K562 (cell line): ENCODE results near the gene UPF2. TPM values are rescaled to one million over a fixed set of nuclear protein-coding genes. Genes with fewer than 3 reads are reported as not detected.

ENCODE experiments used
- ASH1L ChIP-seq: fragments of 450-650 bp; IDR thresholded peaks from 2 replicates; pipeline ENCODE4 v1.6.1; 2018; ENCODE audit warnings: borderline replicate concordance, mild to moderate bottlenecking, low read depth; ENCODE audit not compliant: partially characterized antibody
- CCNT2 ChIP-seq: IDR thresholded peaks from 2 replicates; pipeline ENCODE4 v1.6.1; 2011; ENCODE audit warnings: borderline replicate concordance, low read depth, mild to moderate bottlenecking, moderate library complexity, mixed read lengths, low read length; ENCODE audit not compliant: insufficient read length; ENCODE audit errors: extremely low read depth
- DMBX1 ChIP-seq: fragments of 250-450 bp; sonication (Bioruptor Pico); IDR thresholded peaks from 2 replicates; pipeline ENCODE4 v1.8.0; 2022; ENCODE audit warnings: inconsistent platforms, mild to moderate bottlenecking, moderate library complexity, borderline replicate concordance
- FOXK2 ChIP-seq, 2 experiments: fragments of 450-650 bp; IDR thresholded peaks in 1 of 2; conservative IDR thresholded peaks in 1 of 2; 2 replicates each; pipeline ENCODE4 v1.6.1; 2016; ENCODE audit warnings: low read depth in 2 of 2, mild to moderate bottlenecking in 1 of 2
- KLF16 ChIP-seq: IDR thresholded peaks from 2 replicates; pipeline ENCODE4 v1.6.1; 2016; ENCODE audit warnings: antibody characterized with exemption
- MTA2 ChIP-seq: fragments of 450-650 bp; IDR thresholded peaks from 2 replicates; pipeline ENCODE4 v1.6.1; 2016; ENCODE audit warnings: low read depth
- MTA3 ChIP-seq: fragments of 450-650 bp; formaldehyde crosslinking; IDR thresholded peaks from 2 replicates; pipeline ENCODE4 v1.6.1; 2017; ENCODE audit warnings: mild to moderate bottlenecking, borderline replicate concordance
- NCOR1 ChIP-seq: fragments of 450-650 bp; IDR thresholded peaks from 2 replicates; pipeline ENCODE4 v1.6.1; 2016; ENCODE audit warnings: mild to moderate bottlenecking, moderate library complexity
- POLR2AphosphoS5 ChIP-seq: IDR thresholded peaks from 2 replicates; pipeline ENCODE4 v1.6.1; 2011; ENCODE audit warnings: mild to moderate bottlenecking, low read depth, low read length, moderate library complexity; ENCODE audit not compliant: control insufficient read depth, insufficient read depth
- RBM39 ChIP-seq: fragments of 200-400 bp; formaldehyde crosslinking; optimal IDR thresholded peaks from 2 replicates; pipeline ENCODE3; 2018; ENCODE audit warnings: low read depth, low read length
- TAF9B ChIP-seq: fragments of 450-650 bp; IDR thresholded peaks from 2 replicates; pipeline ENCODE4 v1.6.1; 2018; ENCODE audit warnings: mild to moderate bottlenecking; ENCODE audit not compliant: partially characterized antibody
- ZEB2 ChIP-seq: fragments of 450-650 bp; IDR thresholded peaks from 2 replicates; pipeline ENCODE4 v1.6.1; 2016
- polyA plus RNA-seq, 8 experiments: library from polyadenylated mRNA; depleted of rRNA in 4 of 8; stranded (reverse) in 5 of 8; unstranded in 3 of 8; fragments of >200 nt; fragmentation: Nextera tagmentation in 2 of 8; fragmentation: Illumina TruSeq in 1 of 8; extraction: Ambion mirVana in 2 of 8; extraction: Trizol in 1 of 8; gene quantifications; 2 replicates each; pipeline versions ENCODE4 v1.2.1 to v1.2.3, GENCODE V29; 2011 to 2014; ENCODE audit warnings: inconsistent platforms in 1 of 8, missing spikeins in 1 of 8
- total RNA-seq, 7 experiments: library from RNA; depleted of rRNA in 6 of 7; stranded (reverse); fragments of >200 nt in 6 of 7; fragmentation: Illumina TruSeq in 2 of 7; extraction: Trizol in 2 of 7; gene quantifications; 2 replicates each; pipeline versions ENCODE4 v1.2.1 to v1.2.3, GENCODE V29; 2011 to 2021; ENCODE audit warnings: low replicate concordance in 1 of 7
- TF ChIP-seq, protein P1 (sequence below): fragments of 200-400 bp; formaldehyde crosslinking; IDR thresholded peaks from 2 replicates; pipeline ENCODE4 v1.6.1; 2017; ENCODE audit warnings: mild to moderate bottlenecking, low read depth, low read length, moderate library complexity
- TF ChIP-seq, protein P2 (sequence below): fragments of 250-450 bp; sonication (Bioruptor Pico); IDR thresholded peaks from 2 replicates; pipeline ENCODE4 v1.8.0; 2022; ENCODE audit warnings: moderate library complexity, mild to moderate bottlenecking, inconsistent platforms
- TF ChIP-seq, protein P3 (sequence below): fragments of 450-650 bp; IDR thresholded peaks from 2 replicates; pipeline ENCODE4 v1.6.1; 2017; ENCODE audit warnings: antibody characterized with exemption, mild to moderate bottlenecking
- TF ChIP-seq, protein P4 (sequence below): sonication (generic); formaldehyde crosslinking; IDR thresholded peaks from 2 replicates; pipeline ENCODE4 v1.8.0; 2022; ENCODE audit warnings: mild to moderate bottlenecking, low read depth, missing genetic modification reagents

UPF2 gene
- total and polyA plus RNA-seq, 9 of the 15 experiments (the other 6 are each of a cell fraction or from before 2014, with no cell fraction given) = 13.9 to 37.7 (median 23.7) TPM

DNA sequence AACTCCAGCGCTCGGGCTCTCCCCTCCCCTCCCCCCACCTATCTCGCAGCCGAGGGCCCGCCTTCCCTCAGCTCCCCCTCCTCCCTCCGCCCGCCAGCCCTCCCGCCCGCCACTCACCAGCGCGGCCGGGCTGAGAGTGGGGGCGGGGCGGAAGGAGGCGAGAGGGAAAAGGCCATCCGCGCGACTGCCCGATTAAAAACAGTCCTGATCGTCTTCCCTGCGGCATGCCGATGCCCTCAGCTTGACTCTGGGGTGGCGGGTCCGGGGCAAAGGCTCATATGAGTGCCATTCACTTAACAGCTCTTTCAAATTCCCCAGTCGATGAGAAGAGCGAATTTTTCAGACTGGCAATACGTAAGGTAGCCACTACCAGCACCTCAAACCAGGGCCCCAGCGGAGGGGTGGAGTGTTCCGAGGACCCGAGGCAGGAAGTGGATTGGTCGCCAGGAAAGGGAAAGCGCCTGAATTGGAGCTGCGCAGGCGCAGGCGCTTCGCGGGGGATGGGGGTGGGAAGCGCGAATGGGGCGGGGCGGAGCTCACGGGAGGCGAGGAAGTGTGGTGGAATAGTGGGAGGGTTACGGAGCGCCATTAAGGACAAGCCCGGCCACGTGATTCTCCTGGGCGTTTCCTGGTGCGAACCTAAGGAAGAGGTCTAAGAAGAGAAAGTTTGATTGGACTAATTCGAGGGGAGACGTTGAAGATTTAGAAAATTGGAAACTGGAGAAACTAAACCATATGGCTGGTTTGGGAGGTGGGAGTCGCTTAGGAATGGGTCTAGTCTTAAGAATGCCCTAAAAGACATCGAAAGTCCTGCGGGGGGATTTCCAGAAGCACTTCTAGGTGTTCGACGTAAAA lies at the start of gene UPF2 (continued):
- TF ChIP-seq, protein P1, sequence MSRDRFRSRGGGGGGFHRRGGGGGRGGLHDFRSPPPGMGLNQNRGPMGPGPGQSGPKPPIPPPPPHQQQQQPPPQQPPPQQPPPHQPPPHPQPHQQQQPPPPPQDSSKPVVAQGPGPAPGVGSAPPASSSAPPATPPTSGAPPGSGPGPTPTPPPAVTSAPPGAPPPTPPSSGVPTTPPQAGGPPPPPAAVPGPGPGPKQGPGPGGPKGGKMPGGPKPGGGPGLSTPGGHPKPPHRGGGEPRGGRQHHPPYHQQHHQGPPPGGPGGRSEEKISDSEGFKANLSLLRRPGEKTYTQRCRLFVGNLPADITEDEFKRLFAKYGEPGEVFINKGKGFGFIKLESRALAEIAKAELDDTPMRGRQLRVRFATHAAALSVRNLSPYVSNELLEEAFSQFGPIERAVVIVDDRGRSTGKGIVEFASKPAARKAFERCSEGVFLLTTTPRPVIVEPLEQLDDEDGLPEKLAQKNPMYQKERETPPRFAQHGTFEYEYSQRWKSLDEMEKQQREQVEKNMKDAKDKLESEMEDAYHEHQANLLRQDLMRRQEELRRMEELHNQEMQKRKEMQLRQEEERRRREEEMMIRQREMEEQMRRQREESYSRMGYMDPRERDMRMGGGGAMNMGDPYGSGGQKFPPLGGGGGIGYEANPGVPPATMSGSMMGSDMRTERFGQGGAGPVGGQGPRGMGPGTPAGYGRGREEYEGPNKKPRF = no peak
- no peak for TF ChIP-seq MTA2
- peak; percentile 48 for TF ChIP-seq ASH1L
- TF ChIP-seq KLF16 = peak; percentile 72
- TF ChIP-seq TAF9B = peak; percentile 42
- peak; percentile 43 for TF ChIP-seq POLR2AphosphoS5
- no peak for TF ChIP-seq CCNT2
- no peak for TF ChIP-seq RBM39
- peak; percentile 79; the same call in 1 of the 2 replicates for TF ChIP-seq MTA3
- peak; percentile 41; the same call in 1 of the 2 replicates for TF ChIP-seq NCOR1
- TF ChIP-seq, protein P2, sequence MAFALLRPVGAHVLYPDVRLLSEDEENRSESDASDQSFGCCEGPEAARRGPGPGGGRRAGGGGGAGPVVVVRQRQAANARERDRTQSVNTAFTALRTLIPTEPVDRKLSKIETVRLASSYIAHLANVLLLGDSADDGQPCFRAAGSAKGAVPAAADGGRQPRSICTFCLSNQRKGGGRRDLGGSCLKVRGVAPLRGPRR (CRISPR knock-in tag) = no peak
- peak; percentile 59; a peak in 2 of 4 replicates for TF ChIP-seq FOXK2 (conservative IDR thresholded peaks at IDR 0.05 in 1 of 2, IDR thresholded peaks at IDR 0.05 in 1 of 2; ENCODE audit: low read depth in 2 of 2)
- peak; percentile 16; the same call in 1 of the 2 replicates for TF ChIP-seq DMBX1
- TF ChIP-seq, protein P3, sequence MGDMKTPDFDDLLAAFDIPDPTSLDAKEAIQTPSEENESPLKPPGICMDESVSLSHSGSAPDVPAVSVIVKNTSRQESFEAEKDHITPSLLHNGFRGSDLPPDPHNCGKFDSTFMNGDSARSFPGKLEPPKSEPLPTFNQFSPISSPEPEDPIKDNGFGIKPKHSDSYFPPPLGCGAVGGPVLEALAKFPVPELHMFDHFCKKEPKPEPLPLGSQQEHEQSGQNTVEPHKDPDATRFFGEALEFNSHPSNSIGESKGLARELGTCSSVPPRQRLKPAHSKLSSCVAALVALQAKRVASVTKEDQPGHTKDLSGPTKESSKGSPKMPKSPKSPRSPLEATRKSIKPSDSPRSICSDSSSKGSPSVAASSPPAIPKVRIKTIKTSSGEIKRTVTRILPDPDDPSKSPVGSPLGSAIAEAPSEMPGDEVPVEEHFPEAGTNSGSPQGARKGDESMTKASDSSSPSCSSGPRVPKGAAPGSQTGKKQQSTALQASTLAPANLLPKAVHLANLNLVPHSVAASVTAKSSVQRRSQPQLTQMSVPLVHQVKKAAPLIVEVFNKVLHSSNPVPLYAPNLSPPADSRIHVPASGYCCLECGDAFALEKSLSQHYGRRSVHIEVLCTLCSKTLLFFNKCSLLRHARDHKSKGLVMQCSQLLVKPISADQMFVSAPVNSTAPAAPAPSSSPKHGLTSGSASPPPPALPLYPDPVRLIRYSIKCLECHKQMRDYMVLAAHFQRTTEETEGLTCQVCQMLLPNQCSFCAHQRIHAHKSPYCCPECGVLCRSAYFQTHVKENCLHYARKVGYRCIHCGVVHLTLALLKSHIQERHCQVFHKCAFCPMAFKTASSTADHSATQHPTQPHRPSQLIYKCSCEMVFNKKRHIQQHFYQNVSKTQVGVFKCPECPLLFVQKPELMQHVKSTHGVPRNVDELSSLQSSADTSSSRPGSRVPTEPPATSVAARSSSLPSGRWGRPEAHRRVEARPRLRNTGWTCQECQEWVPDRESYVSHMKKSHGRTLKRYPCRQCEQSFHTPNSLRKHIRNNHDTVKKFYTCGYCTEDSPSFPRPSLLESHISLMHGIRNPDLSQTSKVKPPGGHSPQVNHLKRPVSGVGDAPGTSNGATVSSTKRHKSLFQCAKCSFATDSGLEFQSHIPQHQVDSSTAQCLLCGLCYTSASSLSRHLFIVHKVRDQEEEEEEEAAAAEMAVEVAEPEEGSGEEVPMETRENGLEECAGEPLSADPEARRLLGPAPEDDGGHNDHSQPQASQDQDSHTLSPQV = peak; percentile 70; the same call in 1 of the 2 replicates
- TF ChIP-seq ZEB2 = 0 out of 2 replicates have a peak, but pooled peaks have one; percentile 24
- TF ChIP-seq, protein P4, sequence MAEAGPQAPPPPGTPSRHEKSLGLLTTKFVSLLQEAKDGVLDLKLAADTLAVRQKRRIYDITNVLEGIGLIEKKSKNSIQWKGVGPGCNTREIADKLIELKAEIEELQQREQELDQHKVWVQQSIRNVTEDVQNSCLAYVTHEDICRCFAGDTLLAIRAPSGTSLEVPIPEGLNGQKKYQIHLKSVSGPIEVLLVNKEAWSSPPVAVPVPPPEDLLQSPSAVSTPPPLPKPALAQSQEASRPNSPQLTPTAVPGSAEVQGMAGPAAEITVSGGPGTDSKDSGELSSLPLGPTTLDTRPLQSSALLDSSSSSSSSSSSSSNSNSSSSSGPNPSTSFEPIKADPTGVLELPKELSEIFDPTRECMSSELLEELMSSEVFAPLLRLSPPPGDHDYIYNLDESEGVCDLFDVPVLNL (CRISPR knock-in tag) = no peak
